IMR-90 (cell line): ENCODE results near the gene DPEP3. TPM values are rescaled to one million over a fixed set of nuclear protein-coding genes. Genes with fewer than 3 reads are reported as not detected.

Experiments used
- ATAC-seq: fragments of 200-7000 bp; cut with Tn5 transposase; 2 replicates; pipeline ENCODE4 v1.9.1; 2020; ENCODE audit warnings: low read depth, mild to moderate bottlenecking, moderate library complexity
- BruUV-seq: library from RNA; stranded (reverse); fragments of 400-500 nt; replicated peaks from 2 replicates; lab custom pipeline; 2021; lab: Mats Ljungman, UMichigan
- CTCF ChIA-PET: fragments of 300-600 bp; formaldehyde crosslinking; extraction: SDS; loops from one replicate; lab custom pipeline; 2021; ENCODE audit warnings: antibody characterized with exemption; lab: Yijun Ruan, JAX
- POLR2A ChIA-PET: fragments of 300-600 bp; sonication (Branson Sonifier 250); formaldehyde crosslinking; loops from one replicate; lab custom pipeline; 2022; ENCODE audit warnings: antibody characterized with exemption; ENCODE audit not compliant: unreplicated experiment; lab: Charles Lee
- DNase-seq: peaks from one replicate; pipeline ENCODE4 v3.0.0; 2013
- H2AFZ ChIP-seq: replicated peaks from 2 replicates; pipeline ENCODE3; 2013; ENCODE audit warnings: low read length, mild to moderate bottlenecking; ENCODE audit not compliant: poor library complexity
- H2AK5ac ChIP-seq: 2 replicates; pipeline ENCODE4 v1.6.1; 2013; ENCODE audit warnings: low read depth, low read length, inconsistent platforms
- H2AK9ac ChIP-seq: replicated peaks from 2 replicates; pipeline ENCODE3; 2013; ENCODE audit warnings: mild to moderate bottlenecking, low read depth, low read length, moderate library complexity; ENCODE audit not compliant: poor library complexity
- H2BK120ac ChIP-seq: 2 replicates; pipeline ENCODE4 v1.6.1; 2013; ENCODE audit warnings: low read depth, low read length, inconsistent platforms
- H2BK15ac ChIP-seq: 3 replicates; pipeline ENCODE4 v1.6.1; 2013; ENCODE audit warnings: low read depth, low read length, inconsistent platforms
- H2BK20ac ChIP-seq: 2 replicates; pipeline ENCODE4 v1.6.1; 2013; ENCODE audit warnings: low read depth, mild to moderate bottlenecking, inconsistent platforms, low read length, moderate library complexity
- H2BK5ac ChIP-seq: 2 replicates; pipeline ENCODE4 v1.6.1; 2013; ENCODE audit warnings: mild to moderate bottlenecking, low read depth, low read length, inconsistent platforms; ENCODE audit not compliant: poor library complexity, severe bottlenecking
- H3K14ac ChIP-seq: replicated peaks from 2 replicates; pipeline ENCODE4 v1.6.1; 2013; ENCODE audit warnings: low read depth, low read length, inconsistent platforms
- H3K18ac ChIP-seq: 2 replicates; pipeline ENCODE4 v1.6.1; 2013; ENCODE audit warnings: low read depth, low read length, control low read depth
- H3K23ac ChIP-seq: 2 replicates; pipeline ENCODE4 v1.6.1; 2013; ENCODE audit warnings: low read depth, low read length, inconsistent platforms
- H3K27ac ChIP-seq: 2 replicates; pipeline ENCODE4 v1.5.1; 2013; ENCODE audit warnings: mild to moderate bottlenecking, control low read depth, low read length; ENCODE audit not compliant: insufficient read depth
- H3K27me3 ChIP-seq: 2 replicates; pipeline ENCODE4 v1.6.1; 2013; ENCODE audit warnings: low read length; ENCODE audit not compliant: control insufficient read depth, insufficient read depth
- H3K36me3 ChIP-seq: 2 replicates; pipeline ENCODE4 v1.6.1; 2013; ENCODE audit warnings: low read length, mixed read lengths; ENCODE audit not compliant: control insufficient read depth, insufficient read depth
- H3K4ac ChIP-seq: 2 replicates; pipeline ENCODE4 v1.6.1; 2013; ENCODE audit warnings: low read depth, low read length, inconsistent platforms
- H3K4me1 ChIP-seq: 2 replicates; pipeline ENCODE4 v1.6.1; 2013; ENCODE audit warnings: low read length, mixed read lengths; ENCODE audit not compliant: control insufficient read depth, insufficient read depth
- H3K4me2 ChIP-seq: 2 replicates; pipeline ENCODE4 v1.6.1; 2013; ENCODE audit warnings: low read depth, mild to moderate bottlenecking, control low read depth, low read length, moderate library complexity
- H3K4me3 ChIP-seq: 2 replicates; pipeline ENCODE4 v1.5.1; 2013; ENCODE audit warnings: low read depth, mild to moderate bottlenecking, control low read depth, low read length, moderate library complexity; ENCODE audit not compliant: insufficient read depth
- H3K56ac ChIP-seq: 2 replicates; pipeline ENCODE4 v1.6.1; 2013; ENCODE audit warnings: low read length, inconsistent platforms; ENCODE audit not compliant: insufficient read depth; ENCODE audit errors: extremely low read depth
- H3K79me1 ChIP-seq, 2 experiments: 2 replicates each; pipeline ENCODE4 v1.6.1; 2013; ENCODE audit warnings: low read length in 2 of 2, inconsistent platforms in 1 of 2, low read depth in 1 of 2
- H3K9ac ChIP-seq: 2 replicates; pipeline ENCODE4 v1.6.1; 2013; ENCODE audit warnings: low read depth, low read length, control low read depth
- H3K9me1 ChIP-seq: 2 replicates; pipeline ENCODE4 v1.6.1; 2013; ENCODE audit warnings: low read length, inconsistent platforms; ENCODE audit not compliant: insufficient read depth
- H3K9me3 ChIP-seq: 2 replicates; pipeline ENCODE4 v1.6.1; 2013; ENCODE audit warnings: low read length; ENCODE audit not compliant: control insufficient read depth, insufficient read depth
- H4K20me1 ChIP-seq: 2 replicates; pipeline ENCODE4 v1.6.1; 2013; ENCODE audit warnings: low read length, inconsistent platforms; ENCODE audit not compliant: insufficient read depth
- H4K5ac ChIP-seq: 2 replicates; pipeline ENCODE4 v1.6.1; 2013; ENCODE audit warnings: mild to moderate bottlenecking, low read depth, low read length, control low read depth
- H4K8ac ChIP-seq, 2 experiments: 2 replicates each; pipeline ENCODE4 v1.6.1; 2013; ENCODE audit warnings: low read depth in 2 of 2, low read length in 2 of 2, control low read depth in 1 of 2, inconsistent platforms in 1 of 2
- H4K91ac ChIP-seq: 2 replicates; pipeline ENCODE4 v1.6.1; 2013; ENCODE audit warnings: low read depth, low read length, inconsistent platforms; ENCODE audit not compliant: insufficient read depth
- BHLHE40 ChIP-seq: fragments of 150-350 bp; IDR thresholded peaks from 2 replicates; pipeline ENCODE4 v1.6.1; 2016; ENCODE audit warnings: mild to moderate bottlenecking, low read depth, low read length
- CEBPB ChIP-seq: IDR thresholded peaks from 2 replicates; pipeline ENCODE4 v1.6.1; 2012; ENCODE audit warnings: low read depth, low read length, improper control_type of control experiment
- CHD1 ChIP-seq: IDR thresholded peaks from 2 replicates; pipeline ENCODE4 v1.6.1; 2012; ENCODE audit warnings: low read depth, low read length, improper control_type of control experiment
- CTCF ChIP-seq: conservative IDR thresholded peaks from 2 replicates; pipeline ENCODE4 v1.5.1; 2012; ENCODE audit warnings: mild to moderate bottlenecking, low read depth, low read length, improper control_type of control experiment
- ELK1 ChIP-seq: fragments of 150-350 bp; IDR thresholded peaks from 2 replicates; pipeline ENCODE4 v1.6.1; 2016; ENCODE audit warnings: low read depth, mild to moderate bottlenecking, low read length, moderate library complexity, borderline replicate concordance
- FOS ChIP-seq: fragments of 150-350 bp; IDR thresholded peaks from 2 replicates; pipeline ENCODE4 v1.6.1; 2016; ENCODE audit warnings: low read depth, low read length
- MAFK ChIP-seq: IDR thresholded peaks from 2 replicates; pipeline ENCODE4 v1.6.1; 2012; ENCODE audit warnings: low read depth, low read length, improper control_type of control experiment
- MAZ ChIP-seq: IDR thresholded peaks from 2 replicates; pipeline ENCODE4 v1.6.1; 2012; ENCODE audit warnings: low read depth, mild to moderate bottlenecking, low read length, improper control_type of control experiment, moderate library complexity, borderline replicate concordance
- NFE2L2 ChIP-seq: fragments of 150-350 bp; IDR thresholded peaks from 2 replicates; pipeline ENCODE4 v1.6.1; 2016; ENCODE audit warnings: low read depth, mild to moderate bottlenecking, low read length
- POLR2A ChIP-seq: IDR thresholded peaks from 2 replicates; pipeline ENCODE4 v1.6.1; 2012; ENCODE audit warnings: mild to moderate bottlenecking, low read depth, low read length
- RCOR1 ChIP-seq: IDR thresholded peaks from 2 replicates; pipeline ENCODE4 v1.6.1; 2012; ENCODE audit warnings: mild to moderate bottlenecking, low read length, improper control_type of control experiment; ENCODE audit not compliant: insufficient replicate concordance
- SMC3 ChIP-seq: fragments of 150-350 bp; IDR thresholded peaks from 2 replicates; pipeline ENCODE4 v1.6.1; 2016; ENCODE audit warnings: low read depth, mild to moderate bottlenecking, antibody characterized with exemption, low read length, moderate library complexity
- WGBS, 2 experiments: methylation state at CpG; one replicate each; pipeline versions ENCODE4 v1.1.5 to v1.1.7; 2013; ENCODE audit warnings: missing lambda C conversion rate in 2 of 2; ENCODE audit not compliant: insufficient read length in 1 of 2; ENCODE audit errors: extremely low coverage in 2 of 2; 5-methylcytosine and 5-hydroxymethylcytosine counted together
- dilution Hi-C: fragments of 300-500 bp; cut with HindIII; formaldehyde crosslinking; loops from one replicate; pipeline ENCODE4 v1.14.3; 2018; ENCODE audit warnings: low sequenced_read_pairs; ENCODE audit not compliant: unreplicated experiment
- in situ Hi-C: fragments of 300-500 bp; cut with MboI; formaldehyde crosslinking; loops from 3 replicates; pipeline ENCODE4 v1.14.3; 2019; ENCODE audit warnings: low sequenced_read_pairs, inconsistent platforms, mixed read lengths
- intact Hi-C: fragments of 100-400 bp; cut with micrococcal nuclease; formaldehyde crosslinking; loops from 2 replicates; pipeline ENCODE4 v1.10.0; 2022
- polyA plus RNA-seq, 3 experiments: library from polyadenylated mRNA; depleted of rRNA; stranded (reverse); fragments of >200 nt; gene quantifications; 2 replicates each; pipeline ENCODE4 v1.2.3, GENCODE V29; 2012; ENCODE audit warnings: low replicate concordance in 1 of 3
- total RNA-seq: library from RNA; depleted of rRNA; stranded (reverse); fragments of >200 nt; gene quantifications from 2 replicates; pipeline ENCODE4 v1.2.3, GENCODE V29; 2012

DPEP3 gene
- total and polyA plus RNA-seq, 2 of the 4 experiments (the other 2 are of a cell fraction) = not detected

- H4K5ac ChIP-seq = no peak overlapping the region
- in situ Hi-C loops = loop anchor here (10.0 kb wide), 1 partner anchor 235 kb away; no protein-coding TSS in a partner anchor
- TF ChIP-seq FOS = no peak
- TF ChIP-seq CEBPB = no peak
- no peak for TF ChIP-seq BHLHE40
- no peak for TF ChIP-seq ELK1
- TF ChIP-seq RCOR1 = no peak
- no peak for TF ChIP-seq SMC3
- TF ChIP-seq MAFK = no peak
- TF ChIP-seq NFE2L2 = no peak
- TF ChIP-seq CHD1 = no peak
- no peak for TF ChIP-seq MAZ
- no peak for TF ChIP-seq CTCF
- TF ChIP-seq POLR2A = no peak
- H3K56ac ChIP-seq = no peak overlapping the region
- no peaks in the 10 kb centered on the region for H3K9me3 ChIP-seq
- 0% methylated on average over 1 of the region's 8 CpGs; no CpG with 5 or more reads in 1 of the 2 experiments for WGBS, 2 experiments
- H3K9me1 ChIP-seq = no peaks in the 10 kb centered on the region; the same call in 1 of the 2 replicates
- no peaks in the 10 kb centered on the region for H3K79me1 ChIP-seq
- H3K4me3 ChIP-seq = no peak overlapping the region
- H2BK120ac ChIP-seq = no peak overlapping the region
- no peaks in the 10 kb centered on the region; the same call in 1 of the 2 replicates for H4K20me1 ChIP-seq
- DNase-seq (no peak), ATAC-seq (no peak)
- H3K18ac ChIP-seq = no peak overlapping the region
- ChIA-PET CTCF (no interaction called here), POLR2A (no interaction called here)
- no peak overlapping the region for H4K91ac ChIP-seq
- dilution Hi-C loops = no loop called here
- H3K27ac ChIP-seq = no peak overlapping the region
- no peak overlapping the region for H4K8ac ChIP-seq
- H2BK20ac ChIP-seq = no peak overlapping the region
- H3K4me2 ChIP-seq = no peak overlapping the region
- H3K36me3 ChIP-seq = no peaks in the 10 kb centered on the region
- no peak overlapping the region for H3K23ac ChIP-seq
- intact Hi-C loops = no loop called here
- H2BK5ac ChIP-seq = no peak overlapping the region
- no peak overlapping the region for H2AK9ac ChIP-seq
- H2BK15ac ChIP-seq = no peak overlapping the region
- H3K4ac ChIP-seq = no peak overlapping the region
- no peak overlapping the region for H2AFZ ChIP-seq
- peaks cover 5% of the 10 kb centered on the region; the same call in 1 of the 2 replicates for H3K4me1 ChIP-seq
- H3K9ac ChIP-seq = no peak overlapping the region
- H3K27me3 ChIP-seq = peaks cover 5% of the 10 kb centered on the region; the same call in 1 of the 2 replicates
- no peak overlapping the region for H2AK5ac ChIP-seq
- no peak overlapping the region for H3K14ac ChIP-seq
- BruUV-seq = no TSS peak
Observed at GRCh38 chr16:67989322-67990017, 9.2 kb upstream of the DPEP3 start.
